Ishikawa (cell line): ENCODE results near the gene UBA1.

Source experiments
- CEBPB ChIP-seq: IDR thresholded peaks from 2 replicates; pipeline ENCODE4 v1.6.1; 2012
- CREB1 ChIP-seq: IDR thresholded peaks from 2 replicates; pipeline ENCODE4 v1.6.1; 2012; ENCODE audit warnings: low read depth
- EGR1 ChIP-seq: IDR thresholded peaks from 2 replicates; pipeline ENCODE4 v1.6.1; 2012
- EP300 ChIP-seq: IDR thresholded peaks from 2 replicates; pipeline ENCODE4 v1.6.1; 2012; ENCODE audit warnings: borderline replicate concordance
- FOXM1 ChIP-seq: IDR thresholded peaks from 2 replicates; pipeline ENCODE4 v1.6.1; 2012; ENCODE audit warnings: low read depth, borderline replicate concordance
- MAX ChIP-seq: IDR thresholded peaks from 2 replicates; pipeline ENCODE4 v1.6.1; 2012
- NFIC ChIP-seq: IDR thresholded peaks from 2 replicates; pipeline ENCODE4 v1.6.1; 2012
- RAD21 ChIP-seq: IDR thresholded peaks from 2 replicates; pipeline ENCODE4 v1.6.1; 2012; ENCODE audit warnings: low read depth
- REST ChIP-seq: IDR thresholded peaks from 2 replicates; pipeline ENCODE4 v1.6.1; 2012; ENCODE audit warnings: low read depth, mild to moderate bottlenecking
- TAF1 ChIP-seq: IDR thresholded peaks from 2 replicates; pipeline ENCODE4 v1.6.1; 2012; ENCODE audit warnings: low read depth, mild to moderate bottlenecking
- TCF12 ChIP-seq: IDR thresholded peaks from 2 replicates; pipeline ENCODE4 v1.6.1; 2012; ENCODE audit warnings: low read depth
- TEAD4 ChIP-seq: IDR thresholded peaks from 2 replicates; pipeline ENCODE4 v1.6.1; 2012
- USF1 ChIP-seq: IDR thresholded peaks from 2 replicates; pipeline ENCODE4 v1.6.1; 2012
- YY1 ChIP-seq: IDR thresholded peaks from 2 replicates; pipeline ENCODE4 v1.6.1; 2012; ENCODE audit warnings: low read depth
- ZBTB7A ChIP-seq: IDR thresholded peaks from 2 replicates; pipeline ENCODE4 v1.6.1; 2012; ENCODE audit warnings: low read depth

Gene UBA1

GRCh38 chrX:47239199-47239598 lies 45.6 kb downstream of the UBA1 start:
- TF ChIP-seq TCF12: no peak
- no peak for TF ChIP-seq EP300
- no peak for TF ChIP-seq ZBTB7A
- no peak for TF ChIP-seq YY1
- no peak for TF ChIP-seq RAD21
- TF ChIP-seq NFIC: no peak
- TF ChIP-seq CEBPB: no peak

GRCh38 chrX:47239898-47240545 lies 46.4 kb downstream of the UBA1 start:
- TF ChIP-seq TCF12: no peak
- no peak for TF ChIP-seq EP300
- no peak for TF ChIP-seq USF1
- no peak for TF ChIP-seq TAF1
- TF ChIP-seq MAX: no peak
- TF ChIP-seq CEBPB: no peak
- no peak for TF ChIP-seq TEAD4
- TF ChIP-seq RAD21: no peak
- no peak for TF ChIP-seq YY1
- TF ChIP-seq NFIC: no peak
- no peak for TF ChIP-seq ZBTB7A
- no peak for TF ChIP-seq EGR1
- no peak for TF ChIP-seq FOXM1
- no peak for TF ChIP-seq CREB1
- no peak for TF ChIP-seq REST

- no peak for TF ChIP-seq ZBTB7A
- TF ChIP-seq REST: no peak
- no peak for TF ChIP-seq YY1
- TF ChIP-seq MAX: no peak
- TF ChIP-seq RAD21: no peak
- no peak for TF ChIP-seq EGR1
- no peak for TF ChIP-seq TEAD4
- no peak for TF ChIP-seq NFIC
These were observed 47.0 kb downstream of the UBA1 start for GRCh38 chrX:47240619-47241018.

- TF ChIP-seq EP300 (no peak), TCF12 (no peak), REST (no peak), NFIC (no peak), EGR1 (no peak)
These were observed 47.8 kb downstream of the UBA1 start for GRCh38 chrX:47241201-47242011.

- no peak for TF ChIP-seq TEAD4
- TF ChIP-seq USF1: no peak
- TF ChIP-seq REST: no peak
- no peak for TF ChIP-seq FOXM1
- no peak for TF ChIP-seq TAF1
- no peak for TF ChIP-seq ZBTB7A
- no peak for TF ChIP-seq CEBPB
- TF ChIP-seq RAD21: no peak
- TF ChIP-seq MAX: no peak
These were observed 48.7 kb downstream of the UBA1 start for GRCh38 chrX:47242321-47242720.
